Skeletal muscle tissue (tissue), 4 donors: ENCODE results near the gene PPA1. TPM values are rescaled to one million over a fixed set of nuclear protein-coding genes. Genes with fewer than 3 reads are reported as not detected.
"Not testable (repeated sequence)": the region's sequence is repeated elsewhere in the genome, so short reads cannot be mapped to it uniquely, and the experiment has no call there.

ENCODE experiments used
- H3K27ac ChIP-seq: one replicate; pipeline ENCODE4 v1.7.0; 2013; ENCODE audit warnings: mild to moderate bottlenecking, low read depth, low read length, inconsistent platforms
- H3K27me3 ChIP-seq, 3 donors: one replicate each; pipeline ENCODE4 v1.7.0; 2013; ENCODE audit warnings: low read length in 3 of 3; ENCODE audit not compliant: control insufficient read depth in 3 of 3, insufficient read depth in 3 of 3
- H3K36me3 ChIP-seq, 3 donors: one replicate each; pipeline ENCODE4 v1.7.0; 2013; ENCODE audit warnings: low read length in 3 of 3; ENCODE audit not compliant: control insufficient read depth in 3 of 3, insufficient read depth in 3 of 3
- H3K4me1 ChIP-seq, 3 donors: one replicate each; pipeline ENCODE4 v1.7.0; 2013; ENCODE audit warnings: low read length in 3 of 3, mild to moderate bottlenecking in 3 of 3; ENCODE audit not compliant: control insufficient read depth in 3 of 3, insufficient read depth in 3 of 3
- H3K4me3 ChIP-seq, 3 donors: one replicate each; pipeline ENCODE4 v1.7.0; 2013; ENCODE audit warnings: low read length in 3 of 3
- H3K9ac ChIP-seq, 3 donors: one replicate each; pipeline ENCODE4 v1.7.0; 2013; ENCODE audit warnings: low read length in 3 of 3, mild to moderate bottlenecking in 3 of 3, moderate library complexity in 2 of 3, low read depth in 1 of 3
- H3K9me3 ChIP-seq, 3 donors: one replicate each; pipeline ENCODE4 v1.7.0; 2013; ENCODE audit warnings: low read length in 3 of 3; ENCODE audit not compliant: control insufficient read depth in 3 of 3
- total RNA-seq: library from RNA; depleted of rRNA; stranded (reverse); fragments of >200 nt; gene quantifications from one replicate; pipeline ENCODE4 v1.2.3, GENCODE V29; 2014
- donor health status: Osteomylitis.

PPA1 gene
- total RNA-seq, 1 donor from 2014 or later, result 59.5 TPM

- H3K27me3 ChIP-seq, result no peaks in the 10 kb centered on the region
- H3K9ac ChIP-seq, result no peak overlapping the region
- no peak overlapping the region for H3K4me3 ChIP-seq
- H3K9me3 ChIP-seq, result no peaks in the 10 kb centered on the region
- no peaks in the 10 kb centered on the region for H3K36me3 ChIP-seq
- peaks cover 6 to 12% (median 8%) of the 10 kb centered on the region in 3 donors for H3K4me1 ChIP-seq
- peak overlapping the region; percentile 15 for H3K27ac ChIP-seq
Observed at GRCh38 chr10:70192326-70192968, 40.8 kb downstream of the PPA1 start.

GRCh38 chr10:70191972-70192305 is 41.3 kb downstream of the PPA1 start:
- Histone ChIP-seq H3K9ac (no peak overlapping the region), H3K27ac (no peak overlapping the region), H3K27me3 (no peaks in the 10 kb centered on the region), H3K36me3 (no peaks in the 10 kb centered on the region), H3K4me3 (no peak overlapping the region), H3K4me1 (peaks cover 6 to 12% (median 8%) of the 10 kb centered on the region in 3 donors), H3K9me3 (no peaks in the 10 kb centered on the region)

- Histone ChIP-seq H3K9me3 (no peaks in the 10 kb centered on the region), H3K36me3 (no peaks in the 10 kb centered on the region), H3K27me3 (no peaks in the 10 kb centered on the region), H3K27ac (no peak overlapping the region), H3K9ac (no peak overlapping the region), H3K4me3 (no peak overlapping the region), H3K4me1 (peaks cover 6 to 12% (median 8%) of the 10 kb centered on the region in 3 donors)
Observed at GRCh38 chr10:70191161-70191971, 41.9 kb downstream of the PPA1 start.

- no peak overlapping the region for H3K4me3 ChIP-seq
- no peaks in the 10 kb centered on the region for H3K27me3 ChIP-seq
- peaks cover 6 to 12% (median 8%) of the 10 kb centered on the region in 3 donors for H3K4me1 ChIP-seq
- H3K36me3 ChIP-seq, result no peaks in the 10 kb centered on the region
- H3K27ac ChIP-seq, result no peak overlapping the region
- no peak overlapping the region for H3K9ac ChIP-seq
- H3K9me3 ChIP-seq, result no peaks in the 10 kb centered on the region
Observed at GRCh38 chr10:70190581-70190980, 42.6 kb downstream of the PPA1 start.

GRCh38 chr10:70190102-70190501 is 43.1 kb downstream of the PPA1 start:
- Histone ChIP-seq H3K27me3 (no peaks in the 10 kb centered on the region), H3K9me3 (no peaks in the 10 kb centered on the region), H3K27ac (no peak overlapping the region), H3K4me1 (peaks cover 6 to 12% (median 8%) of the 10 kb centered on the region in 3 donors), H3K36me3 (no peaks in the 10 kb centered on the region), H3K4me3 (no peak overlapping the region), H3K9ac (no peak overlapping the region)

- H3K27ac ChIP-seq, result no peak overlapping the region
- no peak overlapping the region for H3K4me3 ChIP-seq
- no peak overlapping the region for H3K9ac ChIP-seq
- H3K27me3 ChIP-seq, result no peaks in the 10 kb centered on the region
- no peaks in the 10 kb centered on the region for H3K36me3 ChIP-seq
- peaks cover 6 to 12% (median 8%) of the 10 kb centered on the region in 3 donors for H3K4me1 ChIP-seq
- no peaks in the 10 kb centered on the region for H3K9me3 ChIP-seq
Observed at GRCh38 chr10:70188768-70189167, 44.5 kb downstream of the PPA1 start.

- Histone ChIP-seq H3K4me3 (no peak overlapping the region), H3K9me3 (no peaks in the 10 kb centered on the region), H3K36me3 (no peaks in the 10 kb centered on the region), H3K27ac (no peak overlapping the region), H3K27me3 (no peaks in the 10 kb centered on the region), H3K9ac (no peak overlapping the region), H3K4me1 (peaks cover 4 to 12% (median 6%) of the 10 kb centered on the region in 3 donors)
Observed at GRCh38 chr10:70186571-70186970, 46.7 kb downstream of the PPA1 start.

- Histone ChIP-seq H3K4me1 (peaks cover 4 to 12% (median 6%) of the 10 kb centered on the region in 3 donors), H3K9me3 (no peaks in the 10 kb centered on the region), H3K27me3 (no peaks in the 10 kb centered on the region), H3K4me3 (no peak overlapping the region), H3K36me3 (no peaks in the 10 kb centered on the region), H3K27ac (no peak overlapping the region), H3K9ac (no peak overlapping the region)
Observed at GRCh38 chr10:70186090-70186489, 47.1 kb downstream of the PPA1 start.

GRCh38 chr10:70183304-70183703 is 49.9 kb downstream of the PPA1 start:
- H3K9ac ChIP-seq, result no peak overlapping the region
- H3K27me3 ChIP-seq, result no peaks in the 10 kb centered on the region
- H3K4me1 ChIP-seq, result no peaks in the 10 kb centered on the region

GRCh38 chr10:70179209-70179608 is 54.0 kb downstream of the PPA1 start:
- not testable (repeated sequence) for H3K27ac ChIP-seq, H3K4me3 ChIP-seq, H3K4me1 ChIP-seq, H3K9me3 ChIP-seq, H3K9ac ChIP-seq, H3K27me3 ChIP-seq, H3K36me3 ChIP-seq

More at GRCh38 chr10:70183304-70183703, 49.9 kb downstream of the PPA1 start:
- H3K36me3 ChIP-seq, result no peaks in the 10 kb centered on the region
- no peak overlapping the region for H3K27ac ChIP-seq
- peaks cover 0 to 3% (median 0%) of the 10 kb centered on the region in 3 donors for H3K9me3 ChIP-seq
- no peak overlapping the region for H3K4me3 ChIP-seq
